Neutrophil (primary cell): Measurements from ENCODE around the gene IGFBP1.

Source experiments
- H3K27ac ChIP-seq: fragments of 200-600 bp; sonication (generic); 2 replicates; pipeline ENCODE4 v1.5.1; 2016; ENCODE audit warnings: mild to moderate bottlenecking, moderate library complexity
- H3K27me3 ChIP-seq: fragments of 200-600 bp; sonication (generic); 2 replicates; pipeline ENCODE4 v1.6.0; 2016; ENCODE audit warnings: mild to moderate bottlenecking
- H3K36me3 ChIP-seq: fragments of 200-600 bp; sonication (generic); 2 replicates; pipeline ENCODE4 v1.5.1; 2017
- H3K4me1 ChIP-seq, 2 experiments: fragments of 200-600 bp in 1 of 2; sonication (generic) in 1 of 2; 1 replicate in 1 of 2; 2 replicates in 1 of 2; pipeline versions ENCODE4 v1.5.1 to v1.6.1; 2013 to 2016; ENCODE audit warnings: low read depth in 1 of 2, low read length in 1 of 2, mild to moderate bottlenecking in 1 of 2, moderate library complexity in 1 of 2; ENCODE audit not compliant: control insufficient read depth in 1 of 2, insufficient read depth in 1 of 2
- H3K4me3 ChIP-seq, 2 experiments: fragments of 200-600 bp in 1 of 2; sonication (generic) in 1 of 2; 1 replicate in 1 of 2; 2 replicates in 1 of 2; pipeline ENCODE4 v1.5.1; 2013 to 2016; ENCODE audit warnings: low read depth in 1 of 2, low read length in 1 of 2, mild to moderate bottlenecking in 1 of 2, moderate library complexity in 1 of 2
- H3K9me3 ChIP-seq: fragments of 200-600 bp; sonication (generic); 2 replicates; pipeline ENCODE4 v1.5.1; 2016
- TF ChIP-seq, protein P1 (sequence below): fragments of 200-600 bp; sonication (generic); IDR thresholded peaks from 2 replicates; pipeline ENCODE4 v1.5.1; 2016; ENCODE audit warnings: antibody characterized with exemption

The IGFBP1 gene

DNA sequence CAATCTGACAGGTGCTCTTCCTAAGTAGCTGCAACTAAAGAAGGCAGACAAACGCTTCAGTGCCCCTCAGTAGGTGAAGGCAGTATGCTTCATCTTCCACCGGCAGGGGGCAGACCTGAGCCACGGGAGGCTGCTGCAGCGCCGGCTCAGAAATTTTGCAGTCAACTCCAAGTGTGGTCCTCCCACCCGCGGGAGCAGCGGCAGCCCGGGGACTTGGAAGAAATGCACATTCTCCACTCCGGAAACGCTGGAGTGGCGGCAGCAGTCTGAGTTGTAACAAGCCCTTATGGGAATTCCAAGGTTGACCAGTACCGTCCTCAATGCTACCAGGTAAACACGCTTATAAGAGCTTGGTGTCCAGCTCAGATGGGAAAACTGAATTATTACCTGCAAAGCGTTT lies 29.4 kb downstream of the IGFBP1 start:
- Histone ChIP-seq H3K36me3 (no peaks in the 10 kb centered on the region), H3K9me3 (no peaks in the 10 kb centered on the region), H3K27ac (no peak overlapping the region), H3K4me3 (no peak overlapping the region), H3K4me1 (no peaks in the 10 kb centered on the region), H3K27me3 (peaks cover 68% of the 10 kb centered on the region)
- TF ChIP-seq, protein P1, sequence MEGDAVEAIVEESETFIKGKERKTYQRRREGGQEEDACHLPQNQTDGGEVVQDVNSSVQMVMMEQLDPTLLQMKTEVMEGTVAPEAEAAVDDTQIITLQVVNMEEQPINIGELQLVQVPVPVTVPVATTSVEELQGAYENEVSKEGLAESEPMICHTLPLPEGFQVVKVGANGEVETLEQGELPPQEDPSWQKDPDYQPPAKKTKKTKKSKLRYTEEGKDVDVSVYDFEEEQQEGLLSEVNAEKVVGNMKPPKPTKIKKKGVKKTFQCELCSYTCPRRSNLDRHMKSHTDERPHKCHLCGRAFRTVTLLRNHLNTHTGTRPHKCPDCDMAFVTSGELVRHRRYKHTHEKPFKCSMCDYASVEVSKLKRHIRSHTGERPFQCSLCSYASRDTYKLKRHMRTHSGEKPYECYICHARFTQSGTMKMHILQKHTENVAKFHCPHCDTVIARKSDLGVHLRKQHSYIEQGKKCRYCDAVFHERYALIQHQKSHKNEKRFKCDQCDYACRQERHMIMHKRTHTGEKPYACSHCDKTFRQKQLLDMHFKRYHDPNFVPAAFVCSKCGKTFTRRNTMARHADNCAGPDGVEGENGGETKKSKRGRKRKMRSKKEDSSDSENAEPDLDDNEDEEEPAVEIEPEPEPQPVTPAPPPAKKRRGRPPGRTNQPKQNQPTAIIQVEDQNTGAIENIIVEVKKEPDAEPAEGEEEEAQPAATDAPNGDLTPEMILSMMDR = peak; percentile 63

DNA sequence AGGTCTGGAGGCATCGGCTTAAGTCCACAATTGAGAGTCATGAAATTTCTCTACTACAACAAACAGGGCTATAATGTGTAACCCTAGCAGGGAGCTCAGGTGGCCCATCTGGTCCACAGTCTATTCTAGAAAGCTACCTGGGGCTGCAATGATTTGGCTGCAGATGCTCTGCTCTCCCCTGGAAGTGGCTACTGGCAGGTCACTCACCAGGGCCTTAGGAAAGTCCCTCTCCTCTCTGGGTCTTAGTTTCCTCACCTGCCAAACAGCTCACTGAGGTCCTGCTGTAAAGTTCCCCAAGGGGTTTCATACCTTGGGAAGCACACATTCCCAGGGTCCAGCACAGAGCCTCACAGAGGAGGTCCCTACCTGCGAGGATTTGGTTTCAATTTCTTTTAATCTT lies 30.3 kb downstream of the IGFBP1 start:
- TF ChIP-seq, protein P1 = no peak
- Histone ChIP-seq H3K4me3 (no peak overlapping the region), H3K4me1 (no peaks in the 10 kb centered on the region), H3K9me3 (no peaks in the 10 kb centered on the region), H3K27me3 (peaks cover 76% of the 10 kb centered on the region), H3K27ac (no peak overlapping the region), H3K36me3 (no peaks in the 10 kb centered on the region)

DNA sequence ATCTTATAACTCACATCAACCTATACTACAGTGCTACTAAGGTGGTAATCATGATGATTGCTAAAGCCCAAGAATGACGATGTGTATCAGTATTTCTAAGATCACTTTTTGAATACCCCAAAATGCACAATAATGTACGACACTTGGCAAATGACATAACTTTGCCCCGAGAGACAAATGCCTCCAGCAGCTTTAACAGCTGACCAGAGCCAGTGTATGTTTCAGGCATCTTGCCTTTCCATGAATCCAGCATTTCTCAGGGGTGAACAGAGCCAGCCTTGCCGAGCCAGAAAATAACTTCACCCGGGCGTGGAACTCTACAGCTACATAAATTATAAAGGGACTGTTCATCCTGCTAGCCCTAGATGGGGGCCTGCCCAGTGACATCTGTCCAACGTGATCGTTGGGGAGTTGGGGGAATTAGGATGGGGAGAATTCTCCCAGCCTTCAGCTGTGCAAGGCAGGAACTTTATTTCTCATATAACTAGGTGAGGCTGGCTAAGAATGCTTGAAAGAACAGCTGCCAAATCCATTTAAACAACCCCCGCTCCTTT lies 31.0 kb downstream of the IGFBP1 start:
- Histone ChIP-seq H3K4me1 (no peaks in the 10 kb centered on the region), H3K27ac (no peak overlapping the region), H3K27me3 (peaks cover 84% of the 10 kb centered on the region), H3K4me3 (no peak overlapping the region), H3K9me3 (no peaks in the 10 kb centered on the region), H3K36me3 (no peaks in the 10 kb centered on the region)
- TF ChIP-seq, protein P1 = no peak

DNA sequence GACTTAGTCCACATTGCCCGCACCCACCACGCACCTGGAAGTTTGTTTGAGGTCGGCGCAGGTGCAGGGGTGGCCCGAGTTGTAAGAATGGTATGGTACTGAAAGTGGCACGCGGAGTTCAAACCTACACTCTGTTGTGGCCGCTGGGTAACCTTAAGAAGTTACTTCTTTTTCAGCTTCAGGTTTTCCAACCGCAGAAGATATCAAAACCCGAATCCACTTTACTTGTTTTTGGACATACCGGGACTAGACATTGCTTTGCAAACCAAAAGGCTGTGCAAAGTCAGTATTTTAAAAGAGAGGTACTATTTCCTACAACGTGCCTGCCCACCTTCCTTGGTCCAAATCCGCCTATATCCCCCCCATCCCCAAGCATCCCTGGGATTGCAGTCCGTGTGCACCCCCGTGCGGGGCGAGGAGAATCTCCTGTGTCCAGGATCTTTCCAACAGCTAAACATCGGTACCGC lies 31.7 kb downstream of the IGFBP1 start:
- TF ChIP-seq, protein P1 = no peak
- Histone ChIP-seq H3K27me3 (peaks cover 91% of the 10 kb centered on the region), H3K4me1 (no peaks in the 10 kb centered on the region), H3K4me3 (no peak overlapping the region), H3K27ac (no peak overlapping the region), H3K9me3 (no peaks in the 10 kb centered on the region), H3K36me3 (no peaks in the 10 kb centered on the region)

DNA sequence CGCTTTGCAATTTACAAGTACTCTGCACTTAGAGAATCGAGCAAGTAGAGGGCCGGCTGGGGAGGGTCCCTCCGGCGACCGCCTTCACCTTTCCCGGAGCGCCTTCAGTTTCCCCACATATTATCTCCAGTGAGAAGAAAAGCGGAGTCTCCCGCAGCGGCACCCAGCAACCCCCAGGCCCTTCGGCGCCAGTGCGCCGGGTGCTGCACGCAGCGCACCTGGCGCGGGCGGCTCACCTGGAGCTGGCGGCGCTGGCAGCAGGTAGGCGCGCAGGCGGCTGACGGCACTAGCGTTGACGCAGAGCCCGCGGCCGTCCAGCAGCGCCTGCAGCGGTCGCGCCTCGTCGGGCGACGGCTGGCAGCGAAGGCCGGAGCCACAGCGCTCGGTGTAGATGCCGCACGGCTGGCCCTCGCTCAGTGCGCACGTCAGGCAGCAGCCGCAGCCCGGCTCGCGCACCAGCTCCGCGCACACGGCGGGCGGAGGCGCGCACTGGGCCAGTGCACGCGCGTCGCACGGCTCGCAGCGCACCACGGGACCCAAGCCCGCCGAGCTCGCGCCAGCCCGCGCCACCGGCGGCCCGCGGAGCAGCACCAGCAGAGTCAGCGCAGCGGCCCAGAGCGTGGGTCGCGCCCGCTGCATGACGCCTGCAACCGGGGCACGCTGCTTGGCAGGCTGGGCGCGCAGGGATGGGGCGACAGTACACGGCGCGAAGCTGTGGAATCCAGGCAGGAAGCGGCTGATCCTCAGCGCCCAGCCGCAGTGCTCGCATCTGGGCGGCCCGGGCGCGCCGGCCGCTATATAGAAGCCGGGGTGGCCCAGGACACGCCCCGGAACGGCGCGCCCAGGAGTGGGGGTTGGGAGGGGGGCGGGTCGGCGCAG lies 32.5 kb downstream of the IGFBP1 start, which contains the start of gene IGFBP3:
Gene IGFBP3 (minus strand): TSS at position 771 of the 879 bp plus-strand sequence. CDS start 132 bp downstream, at position 639.
- Histone ChIP-seq H3K36me3 (no peaks in the 10 kb centered on the region), H3K4me1 (no peaks in the 10 kb centered on the region), H3K27me3 (peaks cover 97% of the 10 kb centered on the region), H3K4me3 (no peak within 1 kb of the TSS), H3K27ac (no peak within 1 kb of the TSS), H3K9me3 (no peaks in the 10 kb centered on the region)
- TF ChIP-seq, protein P1 = no peak
